ENCODE measurements around the gene PUSL1.
"Not testable (repeated sequence)": the region's sequence is repeated elsewhere in the genome, so short reads cannot be mapped to it uniquely, and the experiment has no call there.

The PUSL1 gene

GRCh38 chr1:1310476-1311053, 2.2 kb downstream of the PUSL1 start:
- no peak for DNase-seq

DNA sequence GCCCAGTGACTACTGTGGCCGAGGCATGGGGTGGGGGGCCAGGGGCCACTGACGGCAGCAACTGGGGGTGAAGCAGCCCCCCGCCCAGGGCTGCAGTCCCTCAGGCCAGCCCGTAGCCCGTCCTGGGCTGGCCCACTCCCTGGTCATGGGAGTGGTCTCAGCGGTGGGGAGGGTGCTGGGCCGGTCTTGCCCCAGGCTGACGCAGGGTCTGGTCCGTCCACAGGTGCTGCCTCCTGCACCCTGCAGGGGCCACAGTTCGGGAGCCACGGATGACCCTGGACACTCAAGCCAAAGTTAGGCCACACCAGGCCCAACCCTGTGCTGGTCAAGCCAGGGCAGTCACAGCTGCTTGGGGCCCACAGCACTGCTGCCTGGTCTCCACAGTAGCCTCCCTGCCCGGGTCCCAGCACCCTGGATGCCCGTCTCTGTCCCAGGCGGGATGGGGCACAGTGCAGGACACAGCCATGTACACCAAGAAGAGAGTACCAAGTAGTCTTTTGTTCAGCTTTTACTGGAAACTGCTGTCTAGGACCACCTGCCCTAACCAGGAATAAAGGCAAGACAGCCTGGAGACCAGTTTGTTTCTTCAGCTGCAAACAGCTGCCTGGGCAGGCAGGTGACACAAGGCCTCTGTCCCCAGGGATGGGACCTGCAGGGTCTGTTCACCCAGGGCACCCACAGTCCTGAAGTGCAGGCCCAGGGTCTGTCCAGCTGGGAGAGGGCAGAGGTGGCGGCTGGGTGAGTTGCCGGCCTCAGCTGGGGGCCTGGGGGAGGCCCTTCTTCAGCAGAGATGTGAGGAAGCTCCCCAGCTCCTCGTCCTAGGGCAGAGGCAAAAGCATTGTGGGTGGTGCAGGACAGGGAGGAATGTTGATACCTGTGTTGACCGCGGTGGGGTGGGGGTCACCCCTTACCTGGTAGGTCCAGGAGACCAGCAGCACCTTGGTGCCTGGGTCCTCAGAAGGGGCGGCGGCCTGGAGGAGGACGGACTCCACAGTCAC, 3.0 kb downstream of the PUSL1 start:
- no peak for DNase-seq

GRCh38 chr1:1312450-1313314, 4.3 kb downstream of the PUSL1 start:
- no peak for DNase-seq

- no peak for DNase-seq
These were observed 5.3 kb downstream of the PUSL1 start for GRCh38 chr1:1313500-1314236.

DNA sequence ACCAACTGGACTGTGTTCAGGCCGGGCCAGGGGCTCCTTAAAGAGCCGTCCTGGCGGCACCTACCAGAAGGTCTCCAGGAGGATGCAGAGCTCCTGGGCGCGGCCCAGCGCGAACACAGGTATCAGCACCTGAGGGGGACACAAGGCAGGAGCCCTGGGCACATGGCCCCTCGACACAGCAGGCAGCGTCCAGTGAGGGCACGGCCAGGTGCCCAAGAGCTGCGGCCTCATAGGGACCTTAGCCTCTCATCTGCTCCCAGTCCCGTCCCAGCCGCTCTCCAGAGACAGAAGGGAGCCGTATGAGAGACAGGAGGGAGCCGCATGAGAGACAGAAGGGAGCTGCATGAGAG, 5.8 kb downstream of the PUSL1 start:
- no peak for DNase-seq

- no peak for DNase-seq
These were observed 6.4 kb downstream of the PUSL1 start for GRCh38 chr1:1314678-1315335.

- DNase-seq, result no peak
These were observed 7.1 kb downstream of the PUSL1 start for GRCh38 chr1:1315435-1315954.

DNA sequence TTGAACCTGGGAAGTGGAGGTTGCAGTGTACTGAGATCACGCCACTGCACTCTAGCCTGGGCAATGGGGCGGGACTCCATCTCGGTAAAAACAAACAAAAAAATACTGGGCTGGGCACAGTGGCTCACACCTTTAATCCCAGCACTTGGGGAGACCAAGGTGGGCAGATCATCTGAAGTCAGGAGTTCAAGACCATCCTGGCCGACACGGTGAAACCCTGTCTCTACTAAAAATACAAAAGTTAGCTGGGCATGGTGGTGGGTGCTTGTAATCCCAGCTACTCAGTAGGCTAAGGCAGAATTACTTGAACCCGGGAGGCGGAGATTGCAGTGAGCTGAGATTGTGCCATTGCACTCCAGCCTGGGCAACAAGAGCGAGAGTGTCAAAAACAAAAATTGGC, 7.8 kb downstream of the PUSL1 start:
- not testable (repeated sequence) for DNase-seq

DNA sequence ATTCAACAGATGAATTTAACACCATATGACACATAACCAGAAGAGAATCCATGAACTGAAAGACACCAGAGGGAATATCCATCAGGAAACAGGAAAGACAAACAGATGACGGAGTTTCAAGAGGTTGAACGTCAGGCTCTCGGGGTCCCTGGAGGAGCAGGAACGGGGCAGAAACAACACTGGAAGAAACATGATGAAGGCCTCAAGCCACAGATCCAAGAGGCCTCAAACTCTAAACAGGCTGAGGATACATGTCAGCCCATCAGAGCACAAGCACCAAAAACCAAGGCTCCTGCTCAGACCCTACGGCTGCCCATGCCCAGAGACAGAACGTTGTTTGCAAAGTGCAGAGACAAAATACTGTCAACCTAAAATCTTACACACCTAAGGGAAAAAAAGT, 9.0 kb downstream of the PUSL1 start:
- no peak for DNase-seq

DNA sequence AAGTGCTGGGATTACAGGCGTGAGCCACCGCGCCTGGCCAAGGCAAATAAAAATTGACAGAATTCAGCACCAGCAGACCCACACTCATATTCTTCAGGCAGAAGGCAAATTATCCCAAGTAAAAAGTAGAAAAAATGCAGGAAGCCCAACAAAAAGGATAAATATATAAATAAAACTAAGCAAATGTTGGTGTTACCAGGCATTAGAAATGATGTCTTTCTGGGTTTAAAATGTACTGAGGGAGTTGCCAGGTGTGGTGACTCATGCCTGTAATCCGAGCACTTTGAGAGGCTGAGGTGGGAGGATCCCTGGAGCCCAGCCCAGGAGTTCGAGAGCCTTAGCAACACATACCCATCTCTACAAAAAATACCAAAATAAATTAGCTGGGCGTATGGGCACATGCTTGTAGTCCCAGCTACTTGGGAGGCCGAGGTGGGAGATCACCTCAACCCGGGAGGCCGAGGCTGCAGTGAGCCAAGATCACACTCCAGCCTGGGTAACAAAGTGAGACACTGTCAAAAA, 9.8 kb downstream of the PUSL1 start:
- no peak for DNase-seq

DNA sequence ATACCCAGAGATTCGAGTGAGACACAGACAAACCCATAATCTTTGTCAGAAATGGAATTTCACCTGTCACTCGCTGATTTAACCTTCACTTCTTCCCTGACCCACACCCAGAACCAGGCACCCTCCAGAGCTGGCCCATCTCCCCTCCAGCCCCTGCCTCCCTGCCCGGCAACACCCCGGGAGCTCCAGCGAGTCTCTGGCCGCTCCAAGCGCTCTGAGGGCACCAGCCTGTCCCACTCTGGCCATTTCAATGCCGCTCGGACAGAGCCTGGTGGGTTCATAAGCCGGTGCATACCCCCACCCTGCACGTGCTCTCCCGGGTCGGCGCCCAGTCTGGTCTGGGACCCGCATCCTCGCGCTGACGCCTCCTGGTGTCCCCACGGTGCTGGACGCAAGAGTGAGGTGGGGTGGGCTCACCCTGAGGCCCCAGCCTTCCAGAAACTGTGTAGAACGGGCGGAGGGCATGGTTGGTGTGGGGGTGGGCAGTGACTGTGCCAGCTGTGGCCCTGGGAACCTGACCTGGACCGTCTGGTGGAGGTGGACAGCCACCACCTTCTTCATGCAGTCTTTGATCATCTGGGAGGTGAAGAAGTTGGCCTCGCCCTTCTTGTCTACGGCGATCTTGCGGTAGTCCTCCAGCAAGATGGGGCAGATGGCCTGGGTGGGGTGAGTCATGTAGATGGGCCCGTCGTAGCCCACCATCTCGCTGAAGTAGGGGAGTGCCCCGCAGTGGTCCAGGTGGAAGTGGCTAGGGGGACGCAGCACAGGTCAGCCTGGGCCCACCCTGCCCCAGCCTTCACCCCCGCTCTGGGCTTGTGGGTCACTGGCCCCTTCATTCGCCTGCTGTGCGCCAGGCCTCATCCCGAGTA, 10.6 kb downstream of the PUSL1 start:
- DNase-seq, result no peak

- no peak for DNase-seq
These were observed 11.2 kb downstream of the PUSL1 start for GRCh38 chr1:1319646-1319941.

DNA sequence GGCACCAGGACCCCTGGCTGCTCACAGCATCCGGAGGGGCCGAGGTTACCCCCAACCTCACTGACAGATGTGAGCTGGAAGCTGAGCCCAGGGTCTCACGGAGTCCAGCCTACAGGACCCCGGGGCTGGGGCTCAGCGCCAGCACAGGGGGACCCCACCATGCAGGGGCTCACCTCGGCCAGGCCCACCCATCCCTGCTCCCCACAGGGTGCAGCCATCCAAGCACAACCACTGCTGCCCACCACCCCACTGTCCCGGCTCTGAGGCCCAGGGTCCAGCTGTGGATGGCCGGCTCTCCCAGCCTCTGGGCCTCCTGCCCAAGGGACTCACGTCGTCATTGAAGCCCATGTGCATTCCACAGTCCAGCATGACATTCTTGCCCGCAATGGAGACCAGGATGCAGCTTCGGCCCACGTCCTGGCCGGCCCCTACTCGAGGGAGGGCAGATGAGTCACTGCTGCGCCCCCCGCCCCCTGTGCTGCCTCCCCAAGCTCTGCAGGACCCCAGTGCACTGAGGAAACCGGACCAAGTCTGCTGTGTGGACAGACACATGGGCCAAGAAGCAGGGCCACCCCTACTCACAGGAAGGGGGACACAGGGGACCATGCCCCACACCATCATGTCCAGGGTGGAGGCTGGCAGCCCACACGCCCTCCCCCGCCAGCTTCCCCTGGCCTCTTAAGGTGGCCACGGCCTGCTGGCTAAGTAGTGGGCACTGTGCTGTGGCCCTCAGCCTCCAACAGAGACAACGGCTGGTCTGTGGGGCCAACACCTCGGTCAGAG, 12.5 kb downstream of the PUSL1 start:
- no peak for DNase-seq

DNA sequence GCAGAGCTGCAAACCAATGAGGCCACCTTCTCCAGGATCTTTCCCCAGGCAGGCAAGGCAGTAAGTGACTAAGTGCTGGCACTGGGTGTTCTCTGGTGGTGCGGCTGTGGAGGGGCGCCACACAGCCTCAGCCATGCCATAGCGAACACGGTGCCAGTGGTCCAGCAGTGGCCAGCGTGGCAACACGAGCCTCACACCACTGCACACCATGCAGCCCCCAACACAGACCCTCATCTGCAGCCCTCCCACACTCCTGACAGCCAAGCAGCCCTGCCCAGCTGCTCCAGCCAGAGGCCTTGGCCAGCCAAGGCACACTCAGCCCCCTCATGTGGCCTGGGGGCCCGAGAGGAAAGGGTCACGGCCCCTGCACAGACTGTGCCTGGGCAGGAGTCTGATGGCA, 13.1 kb downstream of the PUSL1 start:
- DNase-seq, result no peak

DNA sequence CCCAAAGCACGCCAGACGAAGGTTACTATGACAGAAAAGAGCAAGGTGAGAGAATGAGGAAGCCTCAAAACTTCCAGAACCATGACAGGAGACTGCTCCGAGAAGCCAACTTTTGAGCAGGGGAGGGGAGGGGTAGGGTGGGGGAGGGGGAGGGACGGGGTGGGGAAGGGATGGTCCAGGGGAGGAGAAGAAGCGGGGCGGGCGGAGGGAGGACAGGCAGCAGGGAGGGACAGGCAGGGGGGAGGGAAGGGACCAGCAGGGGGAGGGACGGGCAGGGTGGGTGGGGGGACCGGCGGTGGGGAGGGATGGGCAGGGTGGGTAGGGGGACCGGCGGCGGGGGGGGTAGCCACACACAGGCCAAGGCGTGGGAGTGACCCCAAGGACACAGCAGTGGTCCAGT, 14.0 kb downstream of the PUSL1 start:
- no peak for DNase-seq

- DNase-seq, result no peak
These were observed 14.6 kb downstream of the PUSL1 start for GRCh38 chr1:1322952-1323351.

- no peak for DNase-seq
These were observed 15.7 kb downstream of the PUSL1 start for GRCh38 chr1:1324084-1324523.

GRCh38 chr1:1324524-1325287, 16.3 kb downstream of the PUSL1 start, which contains the start of the genes CPTP and INTS11:
CPTP (plus strand) TSS chr1:1324802; CDS start chr1:1326911, 2,109 bp downstream.
INTS11 (minus strand) TSS chr1:1324660; CDS start chr1:1324608, 52 bp downstream.
- DNase-seq, result peak; percentile 96 to 99 (median 98)

Data from suppressor macrophage treated with lipopolysaccharide for 1 hour (primary cell).